GM23338 (cell line): ENCODE data around the gene ZSCAN30. TPM values are rescaled to one million over a fixed set of nuclear protein-coding genes. Genes with fewer than 3 reads are reported as not detected.

ENCODE experiments used
- ATAC-seq: fragments of 200-7000 bp; cut with Tn5 transposase; 3 replicates; pipeline ENCODE4 v1.9.1; 2020
- DNase-seq: peaks from one replicate; pipeline ENCODE4 v3.0.0-alpha.2; 2015; ENCODE audit warnings: low spot score
- H2AFZ ChIP-seq: fragments of 200-600 bp; sonication (generic); 2 replicates; pipeline ENCODE4 v1.8.0; 2016; ENCODE audit warnings: antibody characterized with exemption, mild to moderate bottlenecking, moderate library complexity
- H3F3A ChIP-seq: fragments of 200-600 bp; sonication (generic); replicated peaks from 2 replicates; pipeline ENCODE4 v1.8.0; 2017; ENCODE audit warnings: antibody characterized with exemption, mixed run types, low read depth
- H3K27ac ChIP-seq: fragments of 200-600 bp; sonication (generic); 2 replicates; pipeline ENCODE4 v1.6.1; 2016; ENCODE audit warnings: low read depth
- H3K27me3 ChIP-seq: fragments of 200-600 bp; sonication (generic); 2 replicates; pipeline ENCODE4 v1.8.0; 2016; ENCODE audit warnings: mild to moderate bottlenecking, mixed run types, moderate library complexity; ENCODE audit not compliant: insufficient read depth
- H3K36me3 ChIP-seq: fragments of 200-600 bp; sonication (generic); 2 replicates; pipeline ENCODE4 v1.8.0; 2016; ENCODE audit warnings: mild to moderate bottlenecking; ENCODE audit not compliant: insufficient read depth
- H3K4me1 ChIP-seq: fragments of 200-600 bp; sonication (generic); 2 replicates; pipeline ENCODE4 v1.8.0; 2016; ENCODE audit warnings: mild to moderate bottlenecking, moderate library complexity; ENCODE audit not compliant: insufficient read depth
- H3K4me2 ChIP-seq: fragments of 200-600 bp; sonication (generic); 2 replicates; pipeline ENCODE4 v1.7.1; 2017; ENCODE audit warnings: mixed run types
- H3K4me3 ChIP-seq: fragments of 200-600 bp; sonication (generic); 2 replicates; pipeline ENCODE4 v1.6.1; 2016; ENCODE audit warnings: mixed run types
- H3K79me2 ChIP-seq: fragments of 200-600 bp; sonication (generic); replicated peaks from 2 replicates; pipeline ENCODE4 v1.8.0; 2017; ENCODE audit warnings: mild to moderate bottlenecking; ENCODE audit not compliant: insufficient read depth
- H3K9me2 ChIP-seq: fragments of 200-600 bp; sonication (generic); 2 replicates; pipeline ENCODE4 v1.8.0; 2017; ENCODE audit not compliant: insufficient read depth
- H4K20me1 ChIP-seq: fragments of 200-600 bp; sonication (generic); replicated peaks from 2 replicates; pipeline ENCODE4 v1.8.0; 2017; ENCODE audit warnings: mild to moderate bottlenecking; ENCODE audit not compliant: insufficient read depth
- H3K27ac Mint-ChIP-seq: 2 replicates; pipeline ENCODE4 v1.8.0; 2020; ENCODE audit warnings: inconsistent platforms, mild to moderate bottlenecking, moderate library complexity, mixed read lengths
- H3K27me3 Mint-ChIP-seq: 3 replicates; pipeline ENCODE4 v1.8.0; 2022; ENCODE audit warnings: low read depth, mild to moderate bottlenecking, moderate library complexity, mixed read lengths, inconsistent platforms; ENCODE audit not compliant: insufficient read depth, poor library complexity
- H3K36me3 Mint-ChIP-seq: 3 replicates; pipeline ENCODE4 v1.8.0; 2021; ENCODE audit warnings: low read depth, mild to moderate bottlenecking, inconsistent platforms, moderate library complexity, mixed read lengths
- H3K4me1 Mint-ChIP-seq: 3 replicates; pipeline ENCODE4 v1.8.0; 2020; ENCODE audit warnings: mild to moderate bottlenecking, inconsistent platforms, mixed read lengths
- H3K4me3 Mint-ChIP-seq: 3 replicates; pipeline ENCODE4 v1.8.0; 2021; ENCODE audit warnings: moderate library complexity, mild to moderate bottlenecking, inconsistent platforms, mixed read lengths
- H3K9me3 Mint-ChIP-seq: 3 replicates; pipeline ENCODE4 v1.8.0; 2020; ENCODE audit warnings: moderate library complexity, mild to moderate bottlenecking, inconsistent platforms, mixed read lengths
- CREB1 ChIP-seq: fragments of 250-450 bp; sonication (Bioruptor Pico); IDR thresholded peaks from 2 replicates; pipeline ENCODE4 v1.5.0; 2020; ENCODE audit warnings: low read depth, mild to moderate bottlenecking, moderate library complexity
- EZH2 ChIP-seq: fragments of 200-600 bp; sonication (generic); IDR thresholded peaks from one replicate; pipeline ENCODE4 v1.8.0; 2017; ENCODE audit warnings: antibody characterized with exemption, mild to moderate bottlenecking, low read depth; ENCODE audit not compliant: unreplicated experiment
- EZH2phosphoT487 ChIP-seq: fragments of 200-600 bp; sonication (generic); IDR thresholded peaks from one replicate; pipeline ENCODE4 v1.8.1; 2018; ENCODE audit warnings: antibody characterized with exemption; ENCODE audit not compliant: unreplicated experiment
- JUNB ChIP-seq: IDR thresholded peaks from one replicate; pipeline ENCODE4 v1.6.1; 2016; ENCODE audit warnings: antibody characterized with exemption; ENCODE audit not compliant: unreplicated experiment
- NANOG ChIP-seq: IDR thresholded peaks from 2 replicates; pipeline ENCODE4 v1.6.1; 2016; ENCODE audit warnings: antibody characterized with exemption, borderline replicate concordance
- POLR2AphosphoS5 ChIP-seq: IDR thresholded peaks from 2 replicates; pipeline ENCODE4 v1.6.1; 2016; ENCODE audit warnings: antibody characterized with exemption, low read depth
- STAT1 ChIP-seq: IDR thresholded peaks from one replicate; pipeline ENCODE4 v1.6.1; 2016; ENCODE audit warnings: antibody characterized with exemption; ENCODE audit not compliant: unreplicated experiment
- ZNF114 ChIP-seq: fragments of 250-450 bp; sonication (Bioruptor Pico); IDR thresholded peaks from 2 replicates; pipeline ENCODE4 v1.5.0; 2020; ENCODE audit warnings: mild to moderate bottlenecking, moderate library complexity
- ZNF331 ChIP-seq: fragments of 250-450 bp; sonication (Bioruptor Pico); IDR thresholded peaks from 2 replicates; pipeline ENCODE4 v1.5.0; 2020; ENCODE audit warnings: low read depth, mild to moderate bottlenecking, moderate library complexity
- polyA plus RNA-seq: library from polyadenylated mRNA; unstranded; fragments of >200 nt; fragmentation: Nextera tagmentation; extraction: Ambion mirVana; gene quantifications from 2 replicates; pipeline ENCODE4 v1.2.1, GENCODE V29; 2016
- total RNA-seq: library from RNA; depleted of rRNA; stranded (reverse); fragments of >200 nt; shearing (Covaris generic); gene quantifications from 2 replicates; pipeline ENCODE4 v1.2.3, GENCODE V29; 2014
- TF ChIP-seq, protein P1 (sequence below): fragments of 250-450 bp; sonication (Bioruptor Pico); IDR thresholded peaks from 2 replicates; pipeline ENCODE4 v1.5.0; 2020; ENCODE audit warnings: mild to moderate bottlenecking, moderate library complexity
- TF ChIP-seq, protein P2 (sequence below), 2 experiments: fragments of 200-600 bp in 1 of 2; sonication (generic) in 1 of 2; conservative IDR thresholded peaks; 2 replicates each; pipeline versions ENCODE4 v1.5.1 to v1.6.1; 2016 to 2017; ENCODE audit warnings: antibody characterized with exemption in 2 of 2, low read depth in 2 of 2, mild to moderate bottlenecking in 2 of 2, moderate library complexity in 1 of 2
- TF ChIP-seq, protein P3 (sequence below): IDR thresholded peaks from one replicate; pipeline ENCODE4 v1.6.1; 2018; ENCODE audit warnings: antibody characterized with exemption; ENCODE audit not compliant: unreplicated experiment
- TF ChIP-seq, protein P4 (sequence below): IDR thresholded peaks from 2 replicates; pipeline ENCODE4 v1.6.1; 2016; ENCODE audit warnings: antibody characterized with exemption

Gene ZSCAN30
- total and polyA plus RNA-seq, 2 experiments from 2014 or later, result 12.3 to 21.8 TPM

DNA sequence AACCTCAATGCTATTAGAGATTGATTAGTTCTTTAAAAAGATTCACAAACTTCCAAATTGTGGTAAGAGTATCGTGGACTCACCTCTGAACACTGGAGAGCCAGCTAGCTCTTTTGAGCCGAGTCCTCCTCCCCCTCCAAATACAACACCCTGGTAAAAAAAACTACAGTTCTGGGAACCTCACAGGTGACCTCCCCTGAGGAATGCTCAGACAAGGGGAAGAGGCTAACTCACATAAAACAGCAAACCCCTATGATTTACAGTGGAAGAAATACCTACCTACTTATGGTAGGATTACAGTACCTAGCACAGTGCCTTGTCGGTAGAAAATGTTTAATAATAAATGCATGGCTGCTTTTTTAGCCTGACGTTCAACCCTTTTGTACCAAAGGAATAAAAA is 45.8 kb upstream of the ZSCAN30 start:
- peaks cover 81% of the 10 kb centered on the region for H3K36me3 Mint-ChIP-seq
- TF ChIP-seq, protein P1, sequence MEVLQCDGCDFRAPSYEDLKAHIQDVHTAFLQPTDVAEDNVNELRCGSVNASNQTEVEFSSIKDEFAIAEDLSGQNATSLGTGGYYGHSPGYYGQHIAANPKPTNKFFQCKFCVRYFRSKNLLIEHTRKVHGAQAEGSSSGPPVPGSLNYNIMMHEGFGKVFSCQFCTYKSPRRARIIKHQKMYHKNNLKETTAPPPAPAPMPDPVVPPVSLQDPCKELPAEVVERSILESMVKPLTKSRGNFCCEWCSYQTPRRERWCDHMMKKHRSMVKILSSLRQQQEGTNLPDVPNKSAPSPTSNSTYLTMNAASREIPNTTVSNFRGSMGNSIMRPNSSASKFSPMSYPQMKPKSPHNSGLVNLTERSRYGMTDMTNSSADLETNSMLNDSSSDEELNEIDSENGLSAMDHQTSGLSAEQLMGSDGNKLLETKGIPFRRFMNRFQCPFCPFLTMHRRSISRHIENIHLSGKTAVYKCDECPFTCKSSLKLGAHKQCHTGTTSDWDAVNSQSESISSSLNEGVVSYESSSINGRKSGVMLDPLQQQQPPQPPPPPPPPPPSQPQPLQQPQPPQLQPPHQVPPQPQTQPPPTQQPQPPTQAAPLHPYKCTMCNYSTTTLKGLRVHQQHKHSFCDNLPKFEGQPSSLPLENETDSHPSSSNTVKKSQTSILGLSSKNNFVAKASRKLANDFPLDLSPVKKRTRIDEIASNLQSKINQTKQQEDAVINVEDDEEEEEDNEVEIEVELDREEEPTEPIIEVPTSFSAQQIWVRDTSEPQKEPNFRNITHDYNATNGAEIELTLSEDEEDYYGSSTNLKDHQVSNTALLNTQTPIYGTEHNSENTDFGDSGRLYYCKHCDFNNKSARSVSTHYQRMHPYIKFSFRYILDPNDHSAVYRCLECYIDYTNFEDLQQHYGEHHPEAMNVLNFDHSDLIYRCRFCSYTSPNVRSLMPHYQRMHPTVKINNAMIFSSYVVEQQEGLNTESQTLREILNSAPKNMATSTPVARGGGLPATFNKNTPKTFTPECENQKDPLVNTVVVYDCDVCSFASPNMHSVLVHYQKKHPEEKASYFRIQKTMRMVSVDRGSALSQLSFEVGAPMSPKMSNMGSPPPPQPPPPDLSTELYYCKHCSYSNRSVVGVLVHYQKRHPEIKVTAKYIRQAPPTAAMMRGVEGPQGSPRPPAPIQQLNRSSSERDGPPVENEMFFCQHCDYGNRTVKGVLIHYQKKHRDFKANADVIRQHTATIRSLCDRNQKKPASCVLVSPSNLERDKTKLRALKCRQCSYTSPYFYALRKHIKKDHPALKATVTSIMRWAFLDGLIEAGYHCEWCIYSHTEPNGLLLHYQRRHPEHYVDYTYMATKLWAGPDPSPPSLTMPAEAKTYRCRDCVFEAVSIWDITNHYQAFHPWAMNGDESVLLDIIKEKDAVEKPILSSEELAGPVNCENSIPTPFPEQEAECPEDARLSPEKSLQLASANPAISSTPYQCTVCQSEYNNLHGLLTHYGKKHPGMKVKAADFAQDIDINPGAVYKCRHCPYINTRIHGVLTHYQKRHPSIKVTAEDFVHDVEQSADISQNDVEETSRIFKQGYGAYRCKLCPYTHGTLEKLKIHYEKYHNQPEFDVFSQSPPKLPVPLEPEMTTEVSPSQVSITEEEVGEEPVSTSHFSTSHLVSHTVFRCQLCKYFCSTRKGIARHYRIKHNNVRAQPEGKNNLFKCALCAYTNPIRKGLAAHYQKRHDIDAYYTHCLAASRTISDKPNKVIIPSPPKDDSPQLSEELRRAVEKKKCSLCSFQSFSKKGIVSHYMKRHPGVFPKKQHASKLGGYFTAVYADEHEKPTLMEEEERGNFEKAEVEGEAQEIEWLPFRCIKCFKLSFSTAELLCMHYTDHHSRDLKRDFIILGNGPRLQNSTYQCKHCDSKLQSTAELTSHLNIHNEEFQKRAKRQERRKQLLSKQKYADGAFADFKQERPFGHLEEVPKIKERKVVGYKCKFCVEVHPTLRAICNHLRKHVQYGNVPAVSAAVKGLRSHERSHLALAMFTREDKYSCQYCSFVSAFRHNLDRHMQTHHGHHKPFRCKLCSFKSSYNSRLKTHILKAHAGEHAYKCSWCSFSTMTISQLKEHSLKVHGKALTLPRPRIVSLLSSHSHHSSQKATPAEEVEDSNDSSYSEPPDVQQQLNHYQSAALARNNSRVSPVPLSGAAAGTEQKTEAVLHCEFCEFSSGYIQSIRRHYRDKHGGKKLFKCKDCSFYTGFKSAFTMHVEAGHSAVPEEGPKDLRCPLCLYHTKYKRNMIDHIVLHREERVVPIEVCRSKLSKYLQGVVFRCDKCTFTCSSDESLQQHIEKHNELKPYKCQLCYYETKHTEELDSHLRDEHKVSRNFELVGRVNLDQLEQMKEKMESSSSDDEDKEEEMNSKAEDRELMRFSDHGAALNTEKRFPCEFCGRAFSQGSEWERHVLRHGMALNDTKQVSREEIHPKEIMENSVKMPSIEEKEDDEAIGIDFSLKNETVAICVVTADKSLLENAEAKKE (CRISPR knock-in tag), result no peak
- TF ChIP-seq NANOG, result no peak
- TF ChIP-seq, protein P2, sequence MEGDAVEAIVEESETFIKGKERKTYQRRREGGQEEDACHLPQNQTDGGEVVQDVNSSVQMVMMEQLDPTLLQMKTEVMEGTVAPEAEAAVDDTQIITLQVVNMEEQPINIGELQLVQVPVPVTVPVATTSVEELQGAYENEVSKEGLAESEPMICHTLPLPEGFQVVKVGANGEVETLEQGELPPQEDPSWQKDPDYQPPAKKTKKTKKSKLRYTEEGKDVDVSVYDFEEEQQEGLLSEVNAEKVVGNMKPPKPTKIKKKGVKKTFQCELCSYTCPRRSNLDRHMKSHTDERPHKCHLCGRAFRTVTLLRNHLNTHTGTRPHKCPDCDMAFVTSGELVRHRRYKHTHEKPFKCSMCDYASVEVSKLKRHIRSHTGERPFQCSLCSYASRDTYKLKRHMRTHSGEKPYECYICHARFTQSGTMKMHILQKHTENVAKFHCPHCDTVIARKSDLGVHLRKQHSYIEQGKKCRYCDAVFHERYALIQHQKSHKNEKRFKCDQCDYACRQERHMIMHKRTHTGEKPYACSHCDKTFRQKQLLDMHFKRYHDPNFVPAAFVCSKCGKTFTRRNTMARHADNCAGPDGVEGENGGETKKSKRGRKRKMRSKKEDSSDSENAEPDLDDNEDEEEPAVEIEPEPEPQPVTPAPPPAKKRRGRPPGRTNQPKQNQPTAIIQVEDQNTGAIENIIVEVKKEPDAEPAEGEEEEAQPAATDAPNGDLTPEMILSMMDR (conservative IDR thresholded peaks at IDR 0.05; ENCODE audit: low read depth in 2 of 2), result no peak
- no peak for TF ChIP-seq STAT1
- TF ChIP-seq CREB1 (CRISPR knock-in tag), result no peak
- TF ChIP-seq EZH2, result no peak
- no peak for TF ChIP-seq POLR2AphosphoS5
- TF ChIP-seq ZNF331, result no peak
- no peak for TF ChIP-seq JUNB
- no peak for TF ChIP-seq EZH2phosphoT487
- no peak for TF ChIP-seq ZNF114
- TF ChIP-seq, protein P3, sequence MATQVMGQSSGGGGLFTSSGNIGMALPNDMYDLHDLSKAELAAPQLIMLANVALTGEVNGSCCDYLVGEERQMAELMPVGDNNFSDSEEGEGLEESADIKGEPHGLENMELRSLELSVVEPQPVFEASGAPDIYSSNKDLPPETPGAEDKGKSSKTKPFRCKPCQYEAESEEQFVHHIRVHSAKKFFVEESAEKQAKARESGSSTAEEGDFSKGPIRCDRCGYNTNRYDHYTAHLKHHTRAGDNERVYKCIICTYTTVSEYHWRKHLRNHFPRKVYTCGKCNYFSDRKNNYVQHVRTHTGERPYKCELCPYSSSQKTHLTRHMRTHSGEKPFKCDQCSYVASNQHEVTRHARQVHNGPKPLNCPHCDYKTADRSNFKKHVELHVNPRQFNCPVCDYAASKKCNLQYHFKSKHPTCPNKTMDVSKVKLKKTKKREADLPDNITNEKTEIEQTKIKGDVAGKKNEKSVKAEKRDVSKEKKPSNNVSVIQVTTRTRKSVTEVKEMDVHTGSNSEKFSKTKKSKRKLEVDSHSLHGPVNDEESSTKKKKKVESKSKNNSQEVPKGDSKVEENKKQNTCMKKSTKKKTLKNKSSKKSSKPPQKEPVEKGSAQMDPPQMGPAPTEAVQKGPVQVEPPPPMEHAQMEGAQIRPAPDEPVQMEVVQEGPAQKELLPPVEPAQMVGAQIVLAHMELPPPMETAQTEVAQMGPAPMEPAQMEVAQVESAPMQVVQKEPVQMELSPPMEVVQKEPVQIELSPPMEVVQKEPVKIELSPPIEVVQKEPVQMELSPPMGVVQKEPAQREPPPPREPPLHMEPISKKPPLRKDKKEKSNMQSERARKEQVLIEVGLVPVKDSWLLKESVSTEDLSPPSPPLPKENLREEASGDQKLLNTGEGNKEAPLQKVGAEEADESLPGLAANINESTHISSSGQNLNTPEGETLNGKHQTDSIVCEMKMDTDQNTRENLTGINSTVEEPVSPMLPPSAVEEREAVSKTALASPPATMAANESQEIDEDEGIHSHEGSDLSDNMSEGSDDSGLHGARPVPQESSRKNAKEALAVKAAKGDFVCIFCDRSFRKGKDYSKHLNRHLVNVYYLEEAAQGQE, result no peak
- TF ChIP-seq, protein P4, sequence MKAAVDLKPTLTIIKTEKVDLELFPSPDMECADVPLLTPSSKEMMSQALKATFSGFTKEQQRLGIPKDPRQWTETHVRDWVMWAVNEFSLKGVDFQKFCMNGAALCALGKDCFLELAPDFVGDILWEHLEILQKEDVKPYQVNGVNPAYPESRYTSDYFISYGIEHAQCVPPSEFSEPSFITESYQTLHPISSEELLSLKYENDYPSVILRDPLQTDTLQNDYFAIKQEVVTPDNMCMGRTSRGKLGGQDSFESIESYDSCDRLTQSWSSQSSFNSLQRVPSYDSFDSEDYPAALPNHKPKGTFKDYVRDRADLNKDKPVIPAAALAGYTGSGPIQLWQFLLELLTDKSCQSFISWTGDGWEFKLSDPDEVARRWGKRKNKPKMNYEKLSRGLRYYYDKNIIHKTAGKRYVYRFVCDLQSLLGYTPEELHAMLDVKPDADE, result no peak
- H3K36me3 ChIP-seq, result peaks cover 47% of the 10 kb centered on the region

More for the DNA sequence above, 45.8 kb upstream of the ZSCAN30 start:
- Histone ChIP-seq H4K20me1 (peaks cover 12% of the 10 kb centered on the region), H3K27me3 (no peaks in the 10 kb centered on the region), H3K79me2 (peaks cover 34% of the 10 kb centered on the region), H3K4me1 (no peaks in the 10 kb centered on the region), H3K9me2 (no peaks in the 10 kb centered on the region), H3K4me3 (no peak overlapping the region), H3K27ac (no peak overlapping the region), H2AFZ (no peak overlapping the region), H3K4me2 (no peak overlapping the region), H3F3A (no peaks in the 10 kb centered on the region)
- ATAC-seq, result no peak
- Mint-ChIP-seq H3K4me3 (no peak overlapping the region), H3K27ac (no peak overlapping the region), H3K27me3 (peaks cover 5% of the 10 kb centered on the region), H3K4me1 (no peaks in the 10 kb centered on the region), H3K9me3 (no peaks in the 10 kb centered on the region)
- DNase-seq, result no peak
